GM12878 (cell line): ENCODE data around the gene STX1A. TPM values are rescaled to one million over a fixed set of nuclear protein-coding genes. Genes with fewer than 3 reads are reported as not detected.

ENCODE experiments used
- ATAC-seq: fragments of 200-7000 bp; cut with Tn5 transposase; 3 replicates; pipeline ENCODE4 v1.9.1; 2020; ENCODE audit warnings: mild to moderate bottlenecking, moderate library complexity
- BruUV-seq: library from RNA; stranded (reverse); fragments of 400-500 nt; replicated peaks from 2 replicates; lab custom pipeline; 2021; lab: Mats Ljungman, UMichigan
- CTCF ChIA-PET: fragments of 300-600 bp; sonication (Branson Sonifier 250); formaldehyde crosslinking; extraction: SDS; loops from one replicate; lab custom pipeline; 2021; ENCODE audit warnings: inconsistent platforms; lab: Yijun Ruan, JAX
- POLR2A ChIA-PET: fragments of 350-600 bp; formaldehyde crosslinking; extraction: SDS; loops from one replicate; lab custom pipeline; 2021; ENCODE audit warnings: inconsistent platforms; lab: Charles Lee
- RAD21 ChIA-PET: fragments of 300-600 bp; sonication (Branson Sonifier 250); formaldehyde crosslinking; loops from one replicate; lab custom pipeline; 2023; ENCODE audit warnings: antibody characterized with exemption; ENCODE audit not compliant: unreplicated experiment; lab: Charles Lee
- SMC1A ChIA-PET: fragments of 300-600 bp; sonication (Branson Sonifier 250); formaldehyde crosslinking; loops from one replicate; lab custom pipeline; 2023; ENCODE audit not compliant: unreplicated experiment, uncharacterized antibody; lab: Charles Lee
- DNase-seq: peaks from one replicate; pipeline ENCODE4 v3.0.0-alpha.2; 2011; ENCODE audit warnings: low read depth, low spot score
- FAIRE-seq: peaks from 3 replicates; lab custom pipeline; 2011; peaks lifted over from hg19 to GRCh38; lab: Jason Lieb, UNC
- H2AFZ ChIP-seq: 2 replicates; pipeline ENCODE4 v1.6.0; 2011; ENCODE audit warnings: low read depth, low read length, control low read depth; ENCODE audit not compliant: control insufficient read depth
- H3K27ac ChIP-seq: 2 replicates; pipeline ENCODE4 v1.5.1; 2011; ENCODE audit warnings: control low read depth; ENCODE audit not compliant: control insufficient read depth, insufficient read depth
- H3K27me3 ChIP-seq, 2 experiments: replicated peaks in 1 of 2; 2 replicates each; pipeline versions ENCODE4 v1.6.0 to v1.6.1; 2011; ENCODE audit warnings: low read length in 1 of 2; ENCODE audit not compliant: control insufficient read depth in 2 of 2, insufficient read depth in 2 of 2
- H3K36me3 ChIP-seq, 2 experiments: 2 replicates each; pipeline ENCODE4 v1.5.1; 2011; ENCODE audit warnings: low read length in 1 of 2; ENCODE audit not compliant: control insufficient read depth in 2 of 2, insufficient read depth in 2 of 2
- H3K4me1 ChIP-seq: 2 replicates; pipeline ENCODE4 v1.6.1; 2011; ENCODE audit warnings: mild to moderate bottlenecking, low read length, moderate library complexity, mixed read lengths; ENCODE audit not compliant: control insufficient read depth, insufficient read depth
- H3K4me2 ChIP-seq: 2 replicates; pipeline ENCODE4 v1.6.0; 2011; ENCODE audit warnings: control low read depth; ENCODE audit not compliant: control insufficient read depth, insufficient read depth
- H3K4me3 ChIP-seq: fragments of 200-600 bp; sonication (generic); 2 replicates; pipeline ENCODE4 v1.5.1; 2016
- H3K79me2 ChIP-seq: 2 replicates; pipeline ENCODE4 v1.6.0; 2011; ENCODE audit warnings: low read length; ENCODE audit not compliant: control insufficient read depth, insufficient read depth
- H3K9ac ChIP-seq: 2 replicates; pipeline ENCODE4 v1.8.0; 2011; ENCODE audit warnings: low read length, control low read depth, mixed read lengths; ENCODE audit not compliant: control insufficient read depth, insufficient read depth
- H3K9me3 ChIP-seq: replicated peaks from 3 replicates; pipeline ENCODE4 v1.5.1; 2011; ENCODE audit warnings: mild to moderate bottlenecking, low read length; ENCODE audit not compliant: control insufficient read depth, insufficient read depth
- H4K20me1 ChIP-seq: 2 replicates; pipeline ENCODE4 v1.6.0; 2011; ENCODE audit not compliant: control insufficient read depth, insufficient read depth
- BRCA1 ChIP-seq: IDR thresholded peaks from 2 replicates; pipeline ENCODE4 v1.6.1; 2011; ENCODE audit warnings: low read depth, low read length, improper control_type of control experiment
- CHD2 ChIP-seq: IDR thresholded peaks from 2 replicates; pipeline ENCODE4 v1.6.1; 2011; ENCODE audit warnings: low read depth, low read length, improper control_type of control experiment, borderline replicate concordance
- CREB1 ChIP-seq: IDR thresholded peaks from 2 replicates; pipeline ENCODE4 v1.6.1; 2012; ENCODE audit warnings: low read depth, mild to moderate bottlenecking, inconsistent platforms
- CREM ChIP-seq: IDR thresholded peaks from 2 replicates; pipeline ENCODE4 v1.6.1; 2014; ENCODE audit warnings: antibody characterized with exemption, low read depth
- EGR1 ChIP-seq, 2 experiments: IDR thresholded peaks; 1 replicate in 1 of 2; 2 replicates in 1 of 2; pipeline ENCODE4 v1.6.1; 2011 to 2012; ENCODE audit warnings: low read depth in 2 of 2, low read length in 2 of 2, borderline replicate concordance in 1 of 2, mild to moderate bottlenecking in 1 of 2, moderate library complexity in 1 of 2
- HDGF ChIP-seq: fragments of 450-650 bp; IDR thresholded peaks from 2 replicates; pipeline ENCODE4 v1.6.1; 2016; ENCODE audit warnings: antibody characterized with exemption
- IRF4 ChIP-seq: IDR thresholded peaks from 2 replicates; pipeline ENCODE4 v1.6.1; 2011; ENCODE audit warnings: low read depth, low read length
- JUND ChIP-seq: IDR thresholded peaks from 2 replicates; pipeline ENCODE4 v1.6.1; 2012; ENCODE audit warnings: low read depth, mild to moderate bottlenecking, low read length, improper control_type of control experiment, moderate library complexity
- NBN ChIP-seq: fragments of 450-650 bp; IDR thresholded peaks from 2 replicates; pipeline ENCODE4 v1.6.1; 2016
- NR2F1 ChIP-seq: fragments of 450-650 bp; conservative IDR thresholded peaks from 2 replicates; pipeline ENCODE4 v1.6.1; 2017; ENCODE audit warnings: mild to moderate bottlenecking
- POLR2A ChIP-seq: IDR thresholded peaks from 2 replicates; pipeline ENCODE4 v1.6.1; 2011; ENCODE audit warnings: low read depth, mild to moderate bottlenecking, low read length
- RCOR1 ChIP-seq: conservative IDR thresholded peaks from 2 replicates; pipeline ENCODE4 v1.6.1; 2012; ENCODE audit warnings: low read depth, low read length, improper control_type of control experiment
- SP1 ChIP-seq: IDR thresholded peaks from one replicate; pipeline ENCODE4 v1.6.1; 2011; ENCODE audit warnings: low read depth, low read length
- TAF1 ChIP-seq: IDR thresholded peaks from 2 replicates; pipeline ENCODE4 v1.6.1; 2011; ENCODE audit warnings: mild to moderate bottlenecking, low read depth, low read length, borderline replicate concordance
- ZBED1 ChIP-seq: IDR thresholded peaks from 2 replicates; pipeline ENCODE4 v1.6.1; 2016; ENCODE audit warnings: borderline replicate concordance
- ZNF217 ChIP-seq: fragments of 450-650 bp; IDR thresholded peaks from 2 replicates; pipeline ENCODE4 v1.6.1; 2017; ENCODE audit warnings: antibody characterized with exemption, mild to moderate bottlenecking
- ZNF274 ChIP-seq: IDR thresholded peaks from one replicate; pipeline ENCODE4 v1.8.0; 2011; ENCODE audit not compliant: insufficient read length, insufficient read depth
- WGBS: methylation state at CpG from one replicate; pipeline ENCODE4 v1.1.6; 2016; ENCODE audit warnings: low lambda C conversion rate; ENCODE audit not compliant: insufficient replicate concordance, insufficient coverage; ENCODE audit errors: missing lambda C conversion rate; 5-methylcytosine and 5-hydroxymethylcytosine counted together
- in situ Hi-C: fragments of 300-500 bp; cut with MboI; formaldehyde crosslinking; loops from 9 replicates; pipeline ENCODE4 v1.14.3; 2018; ENCODE audit warnings: mixed read lengths
- intact Hi-C: fragments of 100-400 bp; cut with micrococcal nuclease; formaldehyde crosslinking; loops from one replicate; pipeline ENCODE4 v1.14.2; 2022; ENCODE audit not compliant: unreplicated experiment
- polyA plus RNA-seq, 11 experiments: library from polyadenylated mRNA; depleted of rRNA in 4 of 11; unstranded in 6 of 11; stranded (reverse) in 5 of 11; fragments of >200 nt; fragmentation: Nextera tagmentation in 4 of 11; fragmentation: Illumina TruSeq in 1 of 11; extraction: Ambion mirVana in 4 of 11; extraction: Trizol in 1 of 11; gene quantifications; 1 replicate in 1 of 11; 2 replicates in 10 of 11; pipeline versions ENCODE4 v1.2.1 to v1.2.3, GENCODE V29; 2011 to 2016; ENCODE audit warnings: inconsistent platforms in 2 of 11, missing spikeins in 2 of 11, low read depth in 1 of 11
- total RNA-seq, 4 experiments: library from RNA; depleted of rRNA in 3 of 4; stranded (reverse); fragments of >200 nt in 3 of 4; fragmentation: Illumina TruSeq in 1 of 4; extraction: Trizol in 1 of 4; gene quantifications; 2 replicates each; pipeline versions ENCODE4 v1.2.1 to v1.2.3, GENCODE V29; 2013 to 2021
- TF ChIP-seq, protein P1 (sequence below): IDR thresholded peaks from 2 replicates; pipeline ENCODE4 v1.6.1; 2011; ENCODE audit warnings: borderline replicate concordance, low read depth, mild to moderate bottlenecking, moderate library complexity, mixed read lengths, low read length; ENCODE audit not compliant: insufficient read depth; ENCODE audit errors: extremely low read length
- TF ChIP-seq, protein P2 (sequence below): fragments of 450-650 bp; IDR thresholded peaks from 2 replicates; pipeline ENCODE4 v1.6.1; 2014; ENCODE audit warnings: mild to moderate bottlenecking
- TF ChIP-seq, protein P3 (sequence below): fragments of 450-650 bp; IDR thresholded peaks from 2 replicates; pipeline ENCODE4 v1.6.1; 2016; ENCODE audit warnings: mild to moderate bottlenecking

The STX1A gene
- total and polyA plus RNA-seq, 10 of the 15 experiments (the other 5 are each of a cell fraction or from before 2014, with no cell fraction given): 0.15 to 5.3 (median 2.5) TPM

DNA sequence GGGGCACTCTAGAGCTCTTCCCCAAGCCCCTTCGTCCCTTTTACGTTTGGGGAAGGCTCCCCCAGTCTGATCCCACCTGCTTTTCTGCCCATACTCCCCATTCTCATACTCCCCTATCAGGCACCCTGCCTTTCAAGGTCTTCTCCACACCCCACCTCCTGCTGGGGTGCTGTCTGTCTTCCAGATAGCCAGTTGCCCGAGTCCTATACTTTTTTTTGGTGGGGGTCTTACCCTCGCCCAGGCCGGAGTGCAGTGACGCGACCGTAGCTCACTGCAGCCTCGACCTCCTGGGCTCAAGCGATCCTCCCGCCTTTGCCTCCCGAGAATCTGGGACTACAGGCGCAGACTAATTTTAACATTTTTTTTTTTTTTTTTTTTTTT, 19.9 kb upstream of the STX1A start (continued):
- TF ChIP-seq, protein P1, sequence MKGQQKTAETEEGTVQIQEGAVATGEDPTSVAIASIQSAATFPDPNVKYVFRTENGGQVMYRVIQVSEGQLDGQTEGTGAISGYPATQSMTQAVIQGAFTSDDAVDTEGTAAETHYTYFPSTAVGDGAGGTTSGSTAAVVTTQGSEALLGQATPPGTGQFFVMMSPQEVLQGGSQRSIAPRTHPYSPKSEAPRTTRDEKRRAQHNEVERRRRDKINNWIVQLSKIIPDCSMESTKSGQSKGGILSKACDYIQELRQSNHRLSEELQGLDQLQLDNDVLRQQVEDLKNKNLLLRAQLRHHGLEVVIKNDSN: no peak

DNA sequence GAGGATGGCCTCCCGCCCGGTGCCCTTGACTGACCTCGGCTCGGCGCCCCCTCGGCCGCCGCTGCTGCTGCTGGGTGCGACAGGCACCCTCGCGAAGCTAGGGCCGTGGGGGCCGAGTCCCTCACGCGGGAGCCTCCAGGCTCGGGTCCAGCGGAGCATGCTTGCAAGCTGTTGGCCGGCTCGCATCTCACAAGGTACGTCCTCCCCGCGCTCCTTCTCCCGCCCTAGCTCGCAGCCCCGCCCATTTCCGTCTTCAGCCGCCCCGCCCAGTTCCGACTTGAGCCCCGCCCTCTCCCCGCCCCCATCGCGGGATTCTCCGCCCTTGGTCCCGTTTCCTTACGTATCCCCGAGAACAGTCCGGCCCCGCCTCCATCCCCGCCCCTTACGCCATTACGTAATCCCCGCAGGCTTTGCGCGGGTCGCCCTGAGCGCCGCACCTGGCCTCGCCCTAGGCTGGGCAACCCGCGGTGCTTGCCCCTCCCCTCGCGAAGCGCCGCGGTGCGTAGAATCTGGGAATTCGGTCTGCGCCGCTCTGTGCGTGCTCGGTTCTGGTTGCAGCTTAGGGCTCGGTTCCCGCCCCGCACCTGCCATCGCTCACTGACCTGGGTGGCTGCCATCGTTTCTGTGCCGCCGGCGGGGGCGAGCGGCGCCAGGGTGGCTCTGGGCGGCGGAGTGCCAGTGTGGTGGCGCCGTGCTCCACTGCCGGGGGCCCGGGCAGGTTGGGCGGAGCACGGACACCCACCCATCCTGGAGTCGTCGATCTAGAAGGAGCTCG, 19.3 kb upstream of the STX1A start, which contains the start of gene ABHD11:
Gene ABHD11, minus strand, starts transcription at position 191 of the 775 bp plus-strand sequence. Its CDS starts 32 bp downstream, at position 159.
- Histone ChIP-seq H3K36me3 (peaks cover 0 to 8% of the 10 kb centered on the region in 2 experiments; a peak in 3 of 4 replicates), H2AFZ (peak within 1 kb of the TSS; percentile 95), H3K9ac (peak within 1 kb of the TSS; percentile 85), H3K27me3 (no peaks in the 10 kb centered on the region), H3K4me1 (no peaks in the 10 kb centered on the region; the same call in 1 of the 2 replicates), H3K9me3 (no peaks in the 10 kb centered on the region), H4K20me1 (no peaks in the 10 kb centered on the region), H3K4me3 (peak within 1 kb of the TSS; percentile 92), H3K79me2 (no peaks in the 10 kb centered on the region; the same call in 1 of the 2 replicates), H3K27ac (peak within 1 kb of the TSS; percentile 79), H3K4me2 (peak within 1 kb of the TSS; percentile 96)
- intact Hi-C loops (loop anchor here (10.0 kb wide), 1 partner anchor 214 kb away; the partner anchor contains the start of gene BAZ1B), in situ Hi-C loops (no loop called here)
- FAIRE-seq: peak; percentile 66
- under 1% methylated on average over 56 of the region's 84 CpGs for WGBS
- BruUV-seq: no TSS peak
- SMC1A ChIA-PET: interaction anchor here (0.6 to 2.1 kb wide), 3 partner anchors 104 to 836 kb away, joined by 3 to 6 read pairs (median 3); partner anchors contain the start of gene METTL27
- peak; percentile 90 for DNase-seq
- CTCF ChIA-PET: interaction anchor here (0.5 to 3.6 kb wide), 7 partner anchors 10 to 911 kb away, joined by 3 to 16 read pairs (median 4); partner anchors contain the start of gene TYW1B
- RAD21 ChIA-PET: interaction anchor here (0.6 to 2.0 kb wide), 11 partner anchors 9 to 234 kb away, joined by 3 to 7 read pairs (median 4); partner anchors contain the start of genes METTL27, STX1A and TBL2
- peak; percentile 89 for ATAC-seq
- POLR2A ChIA-PET: interaction anchor here (0.5 to 1.2 kb wide), 7 partner anchors 212 to 1791 kb away, joined by 3 to 6 read pairs (median 3); partner anchors contain the start of gene BAZ1B
- TF ChIP-seq ZNF217 (peak; percentile 37; the same call in 1 of the 2 replicates), POLR2A (peak; percentile 92), RCOR1 (0 out of 2 replicates have a peak, but pooled peaks have one; percentile 34), NBN (peak; percentile 30; the same call in 1 of the 2 replicates), HDGF (peak; percentile 76; the same call in 1 of the 2 replicates), ZNF274 (no peak), ZBED1 (no peak), TAF1 (0 out of 2 replicates have a peak, but pooled peaks have one; percentile 39), CHD2 (peak; percentile 89), JUND (0 out of 2 replicates have a peak, but pooled peaks have one; percentile 19), BRCA1 (peak; percentile 60), IRF4 (no peak), CREB1 (peak; percentile 78; the same call in 1 of the 2 replicates), NR2F1 (peak; percentile 26), EGR1 (IDR thresholded peaks at IDR 0.05; ENCODE audit: borderline replicate concordance in 1 of 2, low read depth in 2 of 2, low read length in 2 of 2) (peak; percentile 30 to 45; a peak in 2 of 3 replicates), SP1 (peak; percentile 59), CREM (peak; percentile 38; the same call in 1 of the 2 replicates)
- TF ChIP-seq, protein P2, sequence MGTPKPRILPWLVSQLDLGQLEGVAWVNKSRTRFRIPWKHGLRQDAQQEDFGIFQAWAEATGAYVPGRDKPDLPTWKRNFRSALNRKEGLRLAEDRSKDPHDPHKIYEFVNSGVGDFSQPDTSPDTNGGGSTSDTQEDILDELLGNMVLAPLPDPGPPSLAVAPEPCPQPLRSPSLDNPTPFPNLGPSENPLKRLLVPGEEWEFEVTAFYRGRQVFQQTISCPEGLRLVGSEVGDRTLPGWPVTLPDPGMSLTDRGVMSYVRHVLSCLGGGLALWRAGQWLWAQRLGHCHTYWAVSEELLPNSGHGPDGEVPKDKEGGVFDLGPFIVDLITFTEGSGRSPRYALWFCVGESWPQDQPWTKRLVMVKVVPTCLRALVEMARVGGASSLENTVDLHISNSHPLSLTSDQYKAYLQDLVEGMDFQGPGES: peak; percentile 29; the same call in 1 of the 2 replicates
- TF ChIP-seq, protein P3, sequence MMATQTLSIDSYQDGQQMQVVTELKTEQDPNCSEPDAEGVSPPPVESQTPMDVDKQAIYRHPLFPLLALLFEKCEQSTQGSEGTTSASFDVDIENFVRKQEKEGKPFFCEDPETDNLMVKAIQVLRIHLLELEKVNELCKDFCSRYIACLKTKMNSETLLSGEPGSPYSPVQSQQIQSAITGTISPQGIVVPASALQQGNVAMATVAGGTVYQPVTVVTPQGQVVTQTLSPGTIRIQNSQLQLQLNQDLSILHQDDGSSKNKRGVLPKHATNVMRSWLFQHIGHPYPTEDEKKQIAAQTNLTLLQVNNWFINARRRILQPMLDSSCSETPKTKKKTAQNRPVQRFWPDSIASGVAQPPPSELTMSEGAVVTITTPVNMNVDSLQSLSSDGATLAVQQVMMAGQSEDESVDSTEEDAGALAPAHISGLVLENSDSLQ: 0 out of 2 replicates have a peak, but pooled peaks have one; percentile 14
